ENCODE data around the gene COL6A3.

COL6A3 gene

DNA sequence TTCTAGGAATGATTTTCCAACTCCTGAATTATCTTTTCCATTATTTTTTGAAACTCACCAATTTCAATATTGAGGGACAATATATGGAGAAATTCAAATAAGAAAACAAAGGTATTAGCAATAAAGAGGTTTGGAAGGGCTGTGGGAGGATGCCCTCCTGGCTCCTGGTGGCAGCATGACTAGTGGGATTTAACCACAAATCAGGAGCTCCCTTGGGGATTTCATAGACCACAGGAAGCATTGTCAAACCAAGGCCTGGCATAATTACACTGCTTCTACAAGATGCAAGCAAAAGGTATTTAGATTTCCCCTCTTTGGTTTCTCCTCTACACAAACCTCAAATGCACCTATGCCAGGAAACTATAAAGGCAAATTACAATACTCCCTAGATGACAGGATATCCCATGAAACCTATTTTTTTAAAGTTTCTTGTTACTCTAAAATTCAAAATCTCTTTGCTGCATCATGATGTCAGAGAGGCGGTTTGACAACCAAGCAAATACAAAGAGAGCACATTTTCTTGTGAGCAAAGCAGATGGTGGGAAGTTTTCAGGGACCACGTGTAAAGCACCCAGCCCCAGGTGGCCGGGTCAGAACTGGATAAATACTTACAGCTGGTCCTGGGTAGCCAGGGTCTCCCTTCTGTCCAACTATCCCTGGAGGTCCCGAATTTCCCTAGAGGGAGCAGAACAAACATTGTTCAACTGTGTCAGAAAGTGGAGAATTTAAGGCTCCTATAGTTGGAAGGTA lies 67.9 kb downstream of the COL6A3 start:
- DNase-seq (ENCODE audit: low spot score), result no peak

DNA sequence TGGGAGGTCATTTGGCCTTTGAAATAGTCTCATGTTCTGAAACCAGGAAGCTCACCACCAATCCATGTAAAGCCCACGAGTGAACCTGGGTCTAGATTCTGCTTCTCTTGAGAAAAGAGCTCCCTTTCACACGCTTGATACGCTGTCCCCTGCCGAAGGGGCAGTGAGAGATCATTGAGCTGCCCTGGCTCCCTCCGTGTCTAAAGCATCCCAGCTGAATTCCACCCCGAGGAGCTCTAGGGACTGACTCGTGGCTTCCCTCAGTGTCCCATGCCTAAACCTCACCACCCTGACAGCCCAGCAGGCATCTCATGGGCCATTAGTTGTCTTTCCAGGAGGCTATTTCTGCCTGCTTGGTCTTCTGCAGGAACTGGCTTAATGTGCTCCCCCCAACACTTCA lies 68.6 kb downstream of the COL6A3 start:
- no peak for DNase-seq (ENCODE audit: low spot score)

DNA sequence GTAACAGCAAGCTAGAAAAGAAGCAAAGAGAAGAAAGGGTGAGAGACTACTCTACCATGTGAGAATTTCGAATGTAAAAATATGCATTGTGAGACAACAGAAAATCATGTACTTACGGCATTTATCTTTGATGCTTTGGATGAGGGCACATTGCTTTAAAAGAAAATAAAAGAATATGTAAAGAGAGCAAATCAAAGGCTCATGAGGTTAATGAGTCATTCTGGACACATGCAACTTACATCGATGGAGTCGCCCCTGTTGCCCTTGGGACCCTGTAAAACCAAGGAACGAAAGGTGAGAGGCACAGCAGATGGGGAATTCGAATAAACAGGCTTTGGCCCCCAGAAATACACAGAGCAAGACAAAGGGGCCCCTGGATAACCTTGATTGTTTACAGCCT lies 69.0 kb downstream of the COL6A3 start:
- DNase-seq (ENCODE audit: low spot score), result no peak

DNA sequence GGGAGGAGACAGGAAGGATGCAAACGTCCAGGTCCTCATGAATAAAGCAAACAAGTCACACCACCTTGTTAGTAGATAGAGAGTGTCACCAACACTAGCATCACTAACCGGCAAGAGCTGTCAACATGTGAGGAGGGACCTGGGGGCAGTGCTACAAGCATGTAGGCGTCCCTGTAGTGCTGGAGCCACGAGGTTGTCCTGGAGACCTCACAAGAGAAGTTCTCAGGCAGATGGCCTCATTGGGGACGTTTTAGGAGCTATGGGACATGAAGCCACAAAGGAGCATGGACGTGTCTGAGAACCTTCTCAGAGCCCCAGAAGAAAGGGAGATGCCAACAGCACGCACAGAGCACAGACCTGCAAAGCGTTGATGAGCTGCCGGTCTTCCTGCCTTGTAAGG lies 70.0 kb downstream of the COL6A3 start:
- no peak for DNase-seq (ENCODE audit: low spot score)

DNA sequence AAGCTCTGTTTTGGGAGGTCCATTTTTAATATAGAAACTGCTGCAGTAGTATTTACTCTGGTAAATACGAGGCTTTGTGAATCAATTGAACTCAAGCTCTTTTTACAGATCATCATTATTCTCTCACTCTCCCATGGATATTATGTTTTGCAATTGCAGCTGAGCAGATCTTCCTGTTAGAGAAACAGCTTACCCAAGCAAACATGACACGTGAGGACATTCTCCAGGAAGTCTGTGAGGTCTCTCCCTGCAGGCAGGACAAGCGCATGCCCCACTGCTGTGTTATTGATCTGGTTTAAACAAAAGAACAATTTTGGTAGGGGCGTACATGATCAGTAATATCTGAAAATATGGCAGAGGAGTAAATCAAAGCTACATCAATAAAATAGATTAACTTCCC lies 72.1 kb downstream of the COL6A3 start:
- DNase-seq (ENCODE audit: low spot score), result no peak

DNA sequence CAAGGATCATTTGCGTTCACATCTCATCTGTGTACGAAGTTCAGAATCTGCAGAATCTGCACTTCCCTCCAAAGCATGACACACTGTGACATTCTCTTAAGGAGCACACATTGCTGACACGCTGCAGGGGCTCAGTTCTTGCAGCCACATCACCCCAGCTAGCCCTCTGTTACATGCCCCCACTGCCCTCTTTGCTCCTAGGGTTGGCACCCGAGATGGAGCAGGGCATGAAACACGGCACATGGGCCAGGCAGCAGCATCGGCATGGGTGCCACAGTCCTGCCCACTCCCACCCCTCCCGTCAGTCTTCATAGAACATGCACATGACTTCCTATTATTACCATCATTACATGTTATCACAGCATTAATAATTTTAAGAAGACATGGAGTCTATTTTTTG lies 76.4 kb downstream of the COL6A3 start:
- no peak for DNase-seq (ENCODE audit: low spot score)

DNA sequence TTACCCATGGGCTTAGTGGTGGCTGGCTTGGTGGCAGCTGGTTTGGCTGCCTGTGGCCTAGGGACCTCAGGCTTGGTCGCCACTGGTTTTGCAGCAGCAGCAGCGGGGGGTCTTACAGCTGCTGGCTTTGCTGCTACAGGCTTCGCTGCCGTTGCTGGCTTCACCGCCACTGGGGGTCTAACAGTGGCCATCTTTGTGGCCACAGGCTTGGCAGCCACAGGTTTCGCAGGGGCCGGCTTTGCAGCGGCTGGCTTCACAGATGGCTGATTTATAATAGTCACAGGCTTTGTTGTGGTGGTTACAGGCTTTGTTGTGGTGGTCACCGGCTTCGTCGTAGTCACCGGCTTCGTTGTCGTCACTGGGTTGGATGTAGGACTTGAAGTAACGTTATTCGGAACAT lies 77.8 kb downstream of the COL6A3 start:
- DNase-seq (ENCODE audit: low spot score), result no peak

DNA sequence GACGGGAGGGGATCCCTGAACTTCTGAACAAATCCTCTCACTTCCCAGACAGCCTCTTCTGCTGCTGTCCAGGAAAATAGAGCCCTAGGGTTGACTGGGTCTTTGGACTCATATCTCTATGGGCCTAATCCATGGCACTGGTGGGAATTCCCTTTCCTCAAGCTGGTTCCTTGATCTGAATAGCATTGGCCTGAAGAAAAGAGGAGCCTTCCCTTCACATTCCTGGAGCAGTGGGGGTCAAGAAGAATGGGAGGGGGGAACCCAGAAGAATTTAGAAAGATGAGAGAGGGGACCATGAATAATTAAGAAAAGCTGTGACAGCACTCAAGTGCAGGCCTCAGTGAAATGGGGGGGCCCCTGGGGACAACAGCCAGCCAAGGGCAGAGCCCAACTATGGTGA lies 80.2 kb downstream of the COL6A3 start:
- DNase-seq (ENCODE audit: low spot score), result no peak

DNA sequence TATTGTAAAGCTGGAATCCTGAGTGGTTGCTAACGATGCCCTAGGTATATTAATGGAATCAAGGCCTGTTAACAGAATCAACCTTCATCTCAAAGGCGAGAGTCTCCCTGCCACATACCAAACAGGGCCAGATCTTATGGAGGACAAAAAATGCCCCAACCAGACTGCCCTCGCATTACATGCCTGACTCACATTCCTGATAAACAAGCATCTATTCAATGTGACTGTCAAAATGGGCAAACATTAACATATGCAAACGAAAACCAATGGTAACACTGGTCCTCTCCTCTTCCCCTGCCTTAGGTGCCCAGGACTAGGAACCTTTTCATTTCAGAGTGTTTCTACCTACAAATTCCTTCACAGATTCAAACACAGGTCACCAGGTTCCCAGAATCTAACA lies 83.4 kb downstream of the COL6A3 start:
- DNase-seq (ENCODE audit: low spot score), result no peak

DNA sequence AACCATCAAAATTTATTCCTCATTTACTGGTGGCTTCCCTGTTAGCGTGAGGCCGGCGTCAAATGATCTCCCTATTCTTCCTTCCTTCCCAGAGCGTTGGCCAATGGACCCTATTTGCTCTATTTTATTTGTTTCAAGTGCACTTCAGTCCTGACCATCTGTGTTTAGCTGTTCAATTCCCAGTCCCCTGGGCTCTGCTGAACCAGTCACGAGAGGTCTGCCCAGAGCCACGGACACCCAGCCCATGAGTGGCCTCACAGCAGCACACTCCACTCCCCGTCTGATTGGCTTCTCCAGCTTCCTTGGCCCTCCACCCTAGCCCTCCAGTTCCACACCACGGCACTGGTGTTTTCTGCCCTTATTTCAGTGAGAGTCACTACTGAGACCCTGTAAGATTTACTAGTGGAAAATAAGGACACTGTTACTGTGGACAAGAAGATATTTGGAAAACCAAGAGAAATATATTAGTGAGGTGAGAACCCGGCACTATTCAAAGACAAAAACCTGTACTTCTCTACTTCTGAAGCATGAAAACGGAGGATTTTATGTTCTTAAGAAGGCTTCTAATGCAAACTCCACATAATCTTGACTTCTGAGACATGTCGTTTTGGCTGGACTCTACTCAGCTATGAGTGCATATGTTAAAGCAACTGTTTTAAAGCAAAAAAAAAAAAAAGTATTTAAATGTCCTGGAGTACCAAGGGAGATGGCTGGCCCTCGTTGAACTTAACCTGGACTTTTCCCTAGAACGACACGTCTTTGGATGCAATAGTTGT lies 86.6 kb downstream of the COL6A3 start:
- no peak for DNase-seq (ENCODE audit: low spot score)

DNA sequence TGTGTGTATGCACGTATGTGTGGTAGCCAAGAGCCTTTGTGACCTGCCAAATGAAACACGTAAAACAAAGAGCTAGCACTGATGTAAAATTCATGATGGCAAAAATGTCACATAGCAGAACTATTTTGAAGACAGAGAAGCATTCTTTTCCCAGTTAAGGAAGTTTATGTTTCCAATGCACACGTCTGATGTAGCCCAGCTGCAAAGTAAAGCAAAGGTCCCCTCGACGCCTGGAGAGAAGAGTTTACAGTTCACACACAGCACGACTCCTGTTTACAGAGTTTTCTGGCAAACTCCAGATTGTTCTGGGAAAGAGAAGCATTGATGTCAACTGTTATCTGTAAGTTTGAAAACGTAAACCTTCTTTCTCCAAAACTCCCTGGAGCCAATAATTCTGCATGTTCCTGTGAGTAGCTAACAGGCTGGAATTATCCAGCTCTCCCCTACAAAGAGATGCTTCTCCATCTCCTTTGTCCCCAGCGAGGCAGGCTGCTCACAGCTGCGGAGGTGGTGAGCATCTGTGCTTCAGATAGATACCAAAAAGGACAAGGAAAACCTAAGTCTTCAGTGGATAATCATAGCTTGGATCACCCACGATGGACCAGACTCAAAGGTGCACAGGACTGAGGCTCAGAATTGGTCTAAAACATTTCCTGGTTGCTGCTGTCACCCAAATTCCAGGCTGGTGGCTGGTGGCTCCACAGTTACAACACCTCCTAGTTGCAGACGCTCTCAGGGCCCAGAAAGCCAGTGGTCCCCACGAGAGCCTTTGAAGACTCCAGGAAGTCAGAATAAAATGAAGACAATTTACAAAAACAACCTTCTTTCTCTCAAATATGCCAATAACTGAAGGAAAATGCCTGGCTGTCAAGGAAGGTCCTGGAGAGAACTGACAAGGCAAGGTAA lies 87.4 kb downstream of the COL6A3 start:
- no peak for DNase-seq (ENCODE audit: low spot score)

DNA sequence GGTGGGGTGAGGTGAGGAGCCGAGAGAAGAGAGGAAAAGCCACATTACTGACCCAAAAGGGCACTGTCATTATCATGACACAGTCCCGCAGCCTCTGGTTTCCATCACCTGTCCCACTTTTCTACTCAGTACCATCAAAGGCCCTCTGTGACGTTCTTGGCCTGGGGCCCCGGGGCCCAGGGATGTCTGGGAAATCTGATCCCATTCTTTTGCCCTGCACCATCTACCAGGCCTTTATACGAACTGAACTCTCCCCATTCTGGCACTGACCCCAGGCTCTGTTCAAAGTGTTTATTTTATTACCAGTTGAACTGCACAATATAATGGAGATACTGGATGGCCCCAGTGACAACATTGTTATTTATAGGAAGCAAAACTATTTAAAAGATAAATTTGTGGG lies 89.1 kb downstream of the COL6A3 start:
- no peak for DNase-seq (ENCODE audit: low spot score)

DNA sequence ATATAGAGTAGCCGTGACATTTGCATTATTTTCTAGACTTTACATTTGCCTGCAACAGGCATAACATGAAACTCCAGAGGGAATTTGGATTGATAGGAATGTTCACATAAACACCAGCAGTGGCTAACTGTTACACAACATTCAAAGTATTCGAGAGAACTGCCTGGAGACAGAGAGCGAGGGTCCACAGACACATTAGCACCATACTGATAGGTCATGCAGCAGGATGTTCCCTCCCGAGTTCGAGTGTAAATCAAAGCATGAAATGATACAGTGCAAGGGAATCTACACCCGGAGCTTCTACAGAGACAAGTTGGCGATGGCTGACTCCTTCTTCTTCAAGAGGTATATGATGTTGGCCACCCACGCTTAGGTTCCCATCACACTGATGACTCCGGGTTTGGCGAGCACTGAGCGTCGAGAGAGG lies 89.5 kb downstream of the COL6A3 start:
- no peak for DNase-seq (ENCODE audit: low spot score)

DNA sequence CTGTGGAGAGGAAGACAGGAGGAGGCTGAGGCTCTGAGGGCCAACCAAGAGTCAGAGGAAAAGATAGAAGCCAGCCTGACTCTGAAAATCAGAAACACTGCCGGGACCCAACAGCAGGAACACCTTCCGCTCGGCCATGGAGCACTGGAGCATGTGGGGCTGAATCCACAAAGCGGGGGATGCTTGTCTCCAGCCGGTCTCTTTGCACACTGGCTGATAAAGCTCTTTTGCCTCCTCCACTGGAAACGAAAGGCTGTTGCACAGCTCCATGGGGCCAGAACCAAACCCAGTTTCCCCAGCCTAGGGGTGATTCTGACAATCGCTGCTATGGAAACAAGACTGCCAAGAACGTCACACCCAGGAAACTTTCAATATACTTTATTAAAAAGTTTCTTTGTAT lies 90.3 kb downstream of the COL6A3 start:
- DNase-seq (ENCODE audit: low spot score), result no peak

DNA sequence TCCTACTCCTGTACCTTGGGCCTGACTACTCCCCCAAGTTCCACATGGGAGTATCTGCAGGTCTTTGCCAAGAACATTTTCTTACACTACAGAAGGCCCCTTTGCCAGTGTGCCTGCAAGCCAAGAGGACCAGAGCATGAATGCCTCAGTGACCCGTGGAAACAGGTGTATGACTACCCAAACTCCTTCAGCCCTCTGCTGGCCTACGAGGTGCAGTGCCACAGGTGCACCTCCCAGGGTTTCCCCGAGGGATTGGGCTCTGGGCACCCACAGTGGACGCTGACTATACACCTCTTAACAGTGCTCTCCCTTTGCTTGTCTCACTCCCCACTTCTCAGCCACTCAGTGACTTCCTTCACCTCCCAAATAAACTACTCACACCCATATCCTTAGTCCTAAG lies 91.4 kb downstream of the COL6A3 start:
- DNase-seq (ENCODE audit: low spot score), result no peak

DNA sequence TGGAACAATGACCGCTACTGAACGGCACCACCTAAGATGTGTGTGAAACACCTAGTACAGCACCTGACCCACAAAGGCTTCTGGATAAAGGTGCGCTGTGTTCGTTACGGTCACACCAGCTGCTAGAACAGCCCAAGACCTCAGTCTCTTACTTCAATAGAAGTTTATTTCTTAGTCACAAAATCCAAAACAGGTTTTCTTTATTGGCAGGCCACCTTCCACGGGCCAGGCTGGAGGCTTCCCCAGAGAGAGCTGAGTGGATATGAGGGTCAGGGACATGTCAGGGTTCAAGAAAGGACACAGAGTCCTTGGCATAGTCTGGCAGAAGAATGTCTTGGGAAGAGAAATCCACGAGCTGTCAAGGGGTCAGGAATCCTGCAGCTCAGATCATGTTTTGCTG lies 92.2 kb downstream of the COL6A3 start:
- DNase-seq (ENCODE audit: low spot score), result no peak

DNA sequence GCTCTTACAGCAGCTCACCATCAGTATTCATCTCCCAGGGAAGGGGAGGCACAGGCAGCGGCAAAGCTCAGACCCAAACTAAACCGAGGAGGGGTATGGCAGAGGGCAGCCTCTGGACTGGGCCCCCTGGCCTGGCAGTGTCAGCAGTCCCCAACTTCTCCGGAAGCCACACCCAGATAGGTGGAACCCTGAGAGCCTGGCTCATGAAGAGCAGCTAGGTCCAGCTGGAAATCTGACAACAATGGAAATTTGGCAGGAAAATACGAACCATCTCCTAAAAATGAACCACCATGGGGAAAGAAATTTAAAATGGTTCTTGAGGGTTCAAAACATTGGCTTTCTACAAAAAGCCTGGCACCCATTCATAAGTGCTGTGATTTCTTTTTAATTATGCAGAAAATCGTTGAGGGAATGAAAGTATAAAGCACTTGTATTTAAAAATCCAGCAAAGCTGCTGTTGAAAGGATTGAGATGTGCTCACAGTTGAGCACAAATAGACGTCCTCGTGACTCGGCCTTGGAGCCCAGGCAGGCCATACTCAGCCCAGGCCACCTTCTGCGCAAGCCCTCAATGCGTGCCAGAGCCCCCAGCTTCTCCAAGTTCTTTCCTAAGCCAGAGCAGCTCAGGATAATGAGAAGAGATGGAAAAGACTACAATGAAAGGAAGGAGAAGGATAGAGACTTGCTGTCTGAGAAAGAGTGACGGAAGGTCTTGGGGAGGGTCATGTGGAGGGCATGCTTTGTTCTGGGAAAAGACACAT lies 93.0 kb downstream of the COL6A3 start:
- DNase-seq (ENCODE audit: low spot score), result peak; percentile 32

DNA sequence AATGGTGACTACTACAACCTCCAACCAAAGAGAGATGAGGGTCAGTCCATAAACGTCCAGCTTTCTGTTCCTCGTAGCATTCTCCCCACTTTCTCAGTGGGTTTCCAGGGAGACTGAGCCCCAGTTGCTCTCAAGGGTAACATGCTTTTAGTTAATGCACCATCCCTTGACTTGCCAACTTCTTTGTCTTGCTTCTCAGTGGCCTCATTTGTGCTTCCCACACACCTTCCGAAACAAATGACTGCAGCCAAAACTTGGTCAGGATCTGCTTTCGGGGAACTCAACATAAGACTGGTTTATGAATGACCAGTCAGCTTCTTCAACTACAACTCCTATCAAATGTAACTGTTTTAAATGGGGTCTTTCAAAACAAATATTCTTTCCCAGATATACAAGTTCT lies 94.1 kb downstream of the COL6A3 start:
- no peak for DNase-seq (ENCODE audit: low spot score)

DNA sequence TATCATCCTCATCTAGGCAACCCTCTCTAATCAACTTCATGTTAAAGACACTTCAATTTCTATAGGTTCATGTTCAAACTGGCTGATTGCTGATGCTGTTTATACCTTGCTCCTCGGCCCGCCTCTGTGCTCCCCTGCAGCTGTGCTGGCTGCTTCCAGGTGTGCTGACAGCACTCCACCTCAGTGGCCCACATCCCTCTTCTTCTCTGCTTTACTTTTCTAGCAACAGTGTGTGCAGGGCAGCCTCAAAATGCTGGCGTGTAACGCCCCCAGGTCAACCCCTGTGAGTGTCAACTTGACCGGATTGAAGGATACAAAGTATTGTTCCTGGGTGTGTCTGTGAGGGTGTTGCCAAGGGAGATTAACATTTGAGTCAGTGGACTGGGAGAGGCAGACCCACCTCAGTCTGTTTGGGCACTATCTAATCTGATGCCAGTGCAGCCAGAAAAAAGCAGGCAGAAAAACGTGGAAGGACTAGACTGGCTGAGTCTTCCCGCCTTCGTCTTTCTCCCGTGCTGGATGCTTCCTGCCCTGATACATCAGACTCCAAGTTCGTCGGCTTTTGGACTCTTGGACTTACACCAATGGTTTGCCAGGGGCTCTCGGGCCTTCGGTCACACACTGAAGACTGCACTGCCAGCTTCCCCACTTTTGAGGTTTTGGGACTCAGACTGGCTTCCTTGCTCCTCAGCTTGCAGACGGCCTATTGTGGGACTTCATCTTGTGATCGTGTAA lies 94.7 kb downstream of the COL6A3 start:
- no peak for DNase-seq (ENCODE audit: low spot score)

DNA sequence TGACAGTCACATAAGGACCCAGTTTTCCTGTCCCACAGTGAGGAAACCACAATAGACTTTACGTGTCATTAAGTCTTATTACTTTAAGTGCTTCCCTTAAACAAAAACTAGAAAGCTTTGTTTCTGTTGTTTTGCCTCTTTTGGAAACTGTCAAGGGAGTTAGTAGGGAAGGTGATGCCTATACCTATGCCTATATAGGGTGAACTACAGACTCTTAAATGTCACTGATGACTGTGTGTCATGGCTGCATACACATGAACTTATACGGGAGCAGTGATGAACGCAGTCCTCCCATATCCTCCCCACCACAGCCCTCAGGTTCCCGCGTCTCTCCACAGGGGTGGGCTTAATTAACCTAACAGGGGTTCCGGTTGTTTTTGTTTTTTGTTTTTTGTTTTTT lies 97.6 kb downstream of the COL6A3 start:
- no peak for DNase-seq (ENCODE audit: low spot score)

DNA sequence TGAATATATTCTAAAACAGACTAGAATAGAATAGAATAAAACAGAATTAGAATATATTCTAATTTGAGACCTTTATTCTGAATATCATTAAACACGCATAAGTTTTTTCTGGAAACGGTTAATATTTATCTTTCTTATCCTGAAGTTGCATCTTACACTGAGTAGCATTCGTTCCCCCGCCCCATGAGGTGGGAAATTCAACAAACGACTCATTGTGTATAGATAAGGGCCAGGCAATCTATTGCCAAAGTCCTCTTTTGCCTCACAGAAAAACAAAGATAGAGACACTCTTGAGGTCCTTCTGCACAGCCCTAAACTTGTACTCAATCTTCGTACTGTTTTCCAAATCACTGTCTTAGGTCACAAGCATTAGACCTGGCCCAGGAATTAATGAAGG lies 98.1 kb downstream of the COL6A3 start:
- DNase-seq (ENCODE audit: low spot score), result no peak
